B cell (primary cell): Measurements from ENCODE around the gene DAGLB. TPM values are rescaled to one million over a fixed set of nuclear protein-coding genes. Genes with fewer than 3 reads are reported as not detected.
A peak's percentile ranks its signal among the peaks of the same experiment; 100 is the strongest.

Source experiments
- ATAC-seq: fragments of 200-7000 bp; cut with Tn5 transposase; one replicate; pipeline ENCODE4 v1.10.0; 2021; ENCODE audit warnings: low read depth, mild to moderate bottlenecking, moderate number of reproducible peaks, moderate library complexity
- CTCF ChIA-PET: fragments of 350-600 bp; sonication (Branson Sonifier 250); formaldehyde crosslinking; loops from one replicate; lab custom pipeline; 2021; ENCODE audit warnings: antibody characterized with exemption, inconsistent platforms; lab: Charles Lee
- POLR2A ChIA-PET: fragments of 350-600 bp; sonication (Branson Sonifier 250); formaldehyde crosslinking; loops from one replicate; lab custom pipeline; 2021; ENCODE audit warnings: antibody characterized with exemption; lab: Charles Lee
- DNase-seq: peaks from one replicate; pipeline ENCODE4 v3.0.0; 2013
- H2AFZ ChIP-seq: 2 replicates; pipeline ENCODE4 v1.6.1; 2012; ENCODE audit warnings: mild to moderate bottlenecking, low read depth, low read length; ENCODE audit not compliant: insufficient read depth, poor library complexity, severe bottlenecking
- H3K27ac ChIP-seq, 2 donors: 1 replicate in 1 of 2; 2 replicates in 1 of 2; pipeline ENCODE4 v1.5.1; 2012 to 2013; ENCODE audit warnings: low read length in 2 of 2, mild to moderate bottlenecking in 2 of 2, moderate library complexity in 1 of 2
- H3K27me3 ChIP-seq, 4 experiments: fragments of 200-600 bp in 1 of 4; sonication (generic) in 1 of 4; replicated peaks in 1 of 4; 1 replicate in 2 of 4; 2 replicates in 2 of 4; pipeline versions ENCODE4 v1.6.1 to v1.7.0; 2013 to 2016; ENCODE audit warnings: low read length in 3 of 4, mild to moderate bottlenecking in 2 of 4, mixed read lengths in 1 of 4, moderate library complexity in 1 of 4; ENCODE audit not compliant: insufficient read depth in 4 of 4, control insufficient read depth in 3 of 4; ENCODE audit errors: control extremely low read depth in 1 of 4
- H3K36me3 ChIP-seq, 2 experiments: replicated peaks in 1 of 2; 1 replicate in 1 of 2; 2 replicates in 1 of 2; pipeline versions ENCODE4 v1.6.1 to v1.7.1; 2013; ENCODE audit warnings: low read length in 1 of 2; ENCODE audit not compliant: insufficient read depth in 2 of 2, control insufficient read depth in 1 of 2; ENCODE audit errors: control extremely low read depth in 1 of 2, extremely low read depth in 1 of 2
- H3K4me1 ChIP-seq, 2 donors: fragments of 200-600 bp in 1 of 2; sonication (generic) in 1 of 2; 1 replicate in 1 of 2; 2 replicates in 1 of 2; pipeline versions ENCODE4 v1.5.1 to v1.6.1; 2013 to 2017; ENCODE audit warnings: low read length in 2 of 2; ENCODE audit not compliant: control insufficient read depth in 2 of 2, insufficient read depth in 2 of 2
- H3K4me2 ChIP-seq: replicated peaks from 2 replicates; pipeline ENCODE3; 2012; ENCODE audit warnings: mild to moderate bottlenecking, low read depth, low read length; ENCODE audit not compliant: poor library complexity, severe bottlenecking
- H3K4me3 ChIP-seq, 5 experiments: fragments of 200-600 bp in 1 of 5; sonication (generic) in 1 of 5; 1 replicate in 3 of 5; 2 replicates in 2 of 5; pipeline versions ENCODE4 v1.5.1 to v1.7.0; 2011 to 2016; ENCODE audit warnings: low read length in 4 of 5, mild to moderate bottlenecking in 4 of 5, low read depth in 2 of 5, control low read depth in 1 of 5, moderate library complexity in 1 of 5; ENCODE audit not compliant: insufficient read depth in 1 of 5; ENCODE audit errors: control extremely low read depth in 1 of 5, extremely low read depth in 1 of 5
- H3K79me2 ChIP-seq: fragments of 200-600 bp; sonication (generic); one replicate; pipeline ENCODE4 v1.6.0; 2016; ENCODE audit warnings: low read length; ENCODE audit not compliant: control insufficient read depth, insufficient read depth
- H3K9ac ChIP-seq: fragments of 200-600 bp; sonication (generic); 2 replicates; pipeline ENCODE4 v1.6.1; 2017; ENCODE audit warnings: mild to moderate bottlenecking, low read length, moderate library complexity
- H3K9me3 ChIP-seq, 3 donors: one replicate each; pipeline versions ENCODE4 v1.6.1 to v1.7.1; 2013; ENCODE audit warnings: low read length in 2 of 3; ENCODE audit not compliant: control insufficient read depth in 2 of 3, insufficient read depth in 1 of 3; ENCODE audit errors: control extremely low read depth in 1 of 3
- H4K20me1 ChIP-seq: 2 replicates; pipeline ENCODE4 v1.6.0; 2012; ENCODE audit warnings: mild to moderate bottlenecking, low read length; ENCODE audit not compliant: insufficient read depth, control insufficient read depth, poor library complexity, severe bottlenecking
- H3K27ac Mint-ChIP-seq: one replicate; pipeline ENCODE4 v1.8.0; 2021; ENCODE audit warnings: mixed read lengths
- H3K27me3 Mint-ChIP-seq: one replicate; pipeline ENCODE4 v1.8.0; 2021; ENCODE audit warnings: mixed read lengths
- H3K4me1 Mint-ChIP-seq: one replicate; pipeline ENCODE4 v1.8.0; 2021; ENCODE audit warnings: mixed read lengths
- H3K4me3 Mint-ChIP-seq: one replicate; pipeline ENCODE4 v1.8.0; 2021; ENCODE audit warnings: mixed read lengths
- H3K9me3 Mint-ChIP-seq: one replicate; pipeline ENCODE4 v1.8.0; 2022; ENCODE audit warnings: mixed read lengths; ENCODE audit not compliant: insufficient read depth
- CTCF ChIP-seq: fragments of 200-600 bp; IDR thresholded peaks from one replicate; pipeline ENCODE4 v1.8.0; 2022; ENCODE audit warnings: antibody characterized with exemption, mild to moderate bottlenecking
- EZH2 ChIP-seq: IDR thresholded peaks from 2 replicates; pipeline ENCODE4 v1.6.1; 2012; ENCODE audit warnings: borderline replicate concordance, low read depth, mild to moderate bottlenecking, moderate library complexity, low read length; ENCODE audit not compliant: insufficient read depth, poor library complexity, severe bottlenecking
- WGBS: methylation state at CpG from one replicate; pipeline ENCODE4 v1.1.5; 2013; ENCODE audit warnings: missing lambda C conversion rate; ENCODE audit not compliant: insufficient coverage; 5-methylcytosine and 5-hydroxymethylcytosine counted together
- intact Hi-C: fragments of 100-400 bp; cut with micrococcal nuclease; formaldehyde crosslinking; loops from one replicate; pipeline ENCODE4 v1.10.0; 2022
- polyA plus RNA-seq: library from polyadenylated mRNA; depleted of rRNA; stranded (reverse); fragments of >200 nt; gene quantifications from 2 replicates; pipeline ENCODE4 v1.2.3, GENCODE V29; 2012
- total RNA-seq, 2 donors: library from RNA; stranded (reverse); fragments of 120-200 nt in 1 of 2; gene quantifications; 1 replicate in 1 of 2; 2 replicates in 1 of 2; pipeline versions ENCODE4 v1.2.3 to v1.2.4, GENCODE V29; 2013 to 2022

The DAGLB gene
- total and polyA plus RNA-seq, 2 donors (not counting 1 experiment from before 2014, with no cell fraction given) = 25.2 to 29.6 TPM

- Histone ChIP-seq H3K4me1 (peaks cover 40 to 55% of the 10 kb centered on the region in 2 donors), H3K4me3 (no peak overlapping the region), H2AFZ (no peak overlapping the region), H3K4me2 (peak overlapping the region; percentile 28), H3K9me3 (no peaks in the 10 kb centered on the region), H3K36me3 (peaks cover 1 to 26% of the 10 kb centered on the region in 2 experiments), H3K27ac (peak overlapping the region in 1 of 2 donors; percentile 63), H3K9ac (no peak overlapping the region), H4K20me1 (peaks cover 61% of the 10 kb centered on the region), H3K79me2 (peaks cover 98% of the 10 kb centered on the region), H3K27me3 (no peaks in the 10 kb centered on the region)
- H3K4me1 Mint-ChIP-seq = peaks cover 59% of the 10 kb centered on the region
- 40% methylated on average over 3 of the region's 5 CpGs for WGBS
- no peaks in the 10 kb centered on the region for H3K9me3 Mint-ChIP-seq
- no peak for TF ChIP-seq CTCF
- no peak for TF ChIP-seq EZH2
- H3K27me3 Mint-ChIP-seq = no peaks in the 10 kb centered on the region
- ATAC-seq (no peak), DNase-seq (no peak)
- intact Hi-C loops = loop anchor here (5.0 kb wide), 1 partner anchor 33 kb away; no protein-coding TSS in a partner anchor
- ChIA-PET POLR2A (no interaction called here), CTCF (interaction anchor here (0.5 to 0.7 kb wide), 2 partner anchors 9 to 475 kb away, joined by 3 to 5 read pairs; no protein-coding TSS in a partner anchor)
- H3K4me3 Mint-ChIP-seq = no peak overlapping the region
- H3K27ac Mint-ChIP-seq = peak overlapping the region; percentile 1
Observed at GRCh38 chr7:6385110-6385781, 62.5 kb downstream of the DAGLB start.

- Histone ChIP-seq H2AFZ (no peak overlapping the region), H3K79me2 (peaks cover 97% of the 10 kb centered on the region), H3K4me2 (no peak overlapping the region), H4K20me1 (peaks cover 61% of the 10 kb centered on the region), H3K4me3 (no peak overlapping the region), H3K36me3 (peaks cover 1 to 21% of the 10 kb centered on the region in 2 experiments), H3K9ac (no peak overlapping the region), H3K27me3 (no peaks in the 10 kb centered on the region), H3K27ac (no peak overlapping the region), H3K9me3 (no peaks in the 10 kb centered on the region), H3K4me1 (peaks cover 40 to 62% of the 10 kb centered on the region in 2 donors)
- Mint-ChIP-seq H3K4me1 (peaks cover 66% of the 10 kb centered on the region), H3K27me3 (no peaks in the 10 kb centered on the region), H3K27ac (no peak overlapping the region), H3K9me3 (no peaks in the 10 kb centered on the region), H3K4me3 (no peak overlapping the region)
- ChIA-PET POLR2A (no interaction called here), CTCF (no interaction called here)
- TF ChIP-seq CTCF (no peak), EZH2 (no peak)
- intact Hi-C loops = no loop called here
- ATAC-seq = no peak
- 100% methylated on average over 1 of the region's 4 CpGs for WGBS
- DNase-seq = no peak
Observed at GRCh38 chr7:6384327-6384726, 63.4 kb downstream of the DAGLB start.
